Vagina (tissue), 2 donors: ENCODE data around the gene GALNT3. TPM values are rescaled to one million over a fixed set of nuclear protein-coding genes. Genes with fewer than 3 reads are reported as not detected.

Experiments used
- DNase-seq, 2 donors: peaks; one replicate each; pipeline ENCODE4 v3.0.0-alpha.2; 2017; ENCODE audit errors: extremely low spot score in 2 of 2
- H3K27ac ChIP-seq: fragments of 200-600 bp; sonication (generic); one replicate; pipeline ENCODE4 v1.5.1; 2019
- H3K27me3 ChIP-seq: fragments of 200-600 bp; sonication (generic); one replicate; pipeline ENCODE4 v1.5.1; 2019
- H3K36me3 ChIP-seq, 2 donors: fragments of 200-600 bp; sonication (generic); one replicate each; pipeline ENCODE4 v1.5.1; 2017 to 2019
- H3K4me1 ChIP-seq: fragments of 200-600 bp; sonication (generic); one replicate; pipeline ENCODE4 v1.5.1; 2019
- H3K4me3 ChIP-seq, 2 donors: fragments of 200-600 bp; sonication (generic); 1 replicate in 1 of 2; 2 replicates in 1 of 2; pipeline ENCODE4 v1.5.1; 2016 to 2019
- H3K9me3 ChIP-seq: fragments of 200-600 bp; sonication (generic); one replicate; pipeline ENCODE4 v1.5.1; 2019
- POLR2A ChIP-seq, 2 donors: fragments of 450-650 bp; IDR thresholded peaks; one replicate each; pipeline ENCODE4 v1.6.1; 2017; ENCODE audit warnings: antibody characterized with exemption in 2 of 2, mild to moderate bottlenecking in 2 of 2, moderate library complexity in 2 of 2
- POLR2AphosphoS5 ChIP-seq, 2 donors: sonication (generic); formaldehyde crosslinking; IDR thresholded peaks; one replicate each; pipeline ENCODE4 v1.9.0; 2017; ENCODE audit warnings: antibody characterized with exemption in 2 of 2, mild to moderate bottlenecking in 2 of 2, low read depth in 1 of 2; ENCODE audit not compliant: insufficient read depth in 1 of 2
- intact Hi-C: fragments of 100-400 bp; cut with DNase I; formaldehyde crosslinking; loops from one replicate; pipeline ENCODE4 v1.15.1; 2023
- total RNA-seq: library from RNA; depleted of rRNA; stranded (reverse); fragments of >200 nt; gene quantifications from one replicate; pipeline ENCODE4 v1.2.3, GENCODE V29; 2016
- TF ChIP-seq, protein P1 (sequence below), 3 experiments: fragments of 450-650 bp in 2 of 3; fragments of 200-600 bp in 1 of 3; sonication (generic) in 1 of 3; IDR thresholded peaks; one replicate each; pipeline ENCODE4 v1.5.1; 2017 to 2019; ENCODE audit warnings: antibody characterized with exemption in 3 of 3, mild to moderate bottlenecking in 2 of 3, moderate library complexity in 2 of 3

The GALNT3 gene
- total RNA-seq, 1 donor from 2014 or later = 7.4 TPM

DNA sequence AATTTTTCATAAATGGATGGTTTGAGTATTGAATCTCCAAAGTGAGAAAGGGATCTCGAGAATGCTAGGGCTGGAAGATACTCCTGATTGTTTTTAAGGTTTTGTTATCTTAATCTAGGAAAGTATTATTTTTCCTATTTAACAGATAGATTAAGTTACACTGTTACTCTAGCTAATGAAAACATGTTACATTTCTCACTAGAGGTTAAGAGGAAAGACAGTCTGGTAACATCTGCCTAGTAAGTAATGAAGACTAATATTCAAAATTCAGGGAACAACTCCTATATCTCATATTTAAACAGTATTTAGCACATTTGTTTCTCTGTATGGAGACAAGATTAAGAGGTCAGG is 2.0 kb downstream of the GALNT3 start:
- Histone ChIP-seq H3K9me3 (no peaks in the 10 kb centered on the region), H3K27ac (no peak overlapping the region), H3K27me3 (no peaks in the 10 kb centered on the region), H3K4me3 (no peak overlapping the region), H3K4me1 (peaks cover 11% of the 10 kb centered on the region), H3K36me3 (no peaks in the 10 kb centered on the region)
- TF ChIP-seq, protein P1, sequence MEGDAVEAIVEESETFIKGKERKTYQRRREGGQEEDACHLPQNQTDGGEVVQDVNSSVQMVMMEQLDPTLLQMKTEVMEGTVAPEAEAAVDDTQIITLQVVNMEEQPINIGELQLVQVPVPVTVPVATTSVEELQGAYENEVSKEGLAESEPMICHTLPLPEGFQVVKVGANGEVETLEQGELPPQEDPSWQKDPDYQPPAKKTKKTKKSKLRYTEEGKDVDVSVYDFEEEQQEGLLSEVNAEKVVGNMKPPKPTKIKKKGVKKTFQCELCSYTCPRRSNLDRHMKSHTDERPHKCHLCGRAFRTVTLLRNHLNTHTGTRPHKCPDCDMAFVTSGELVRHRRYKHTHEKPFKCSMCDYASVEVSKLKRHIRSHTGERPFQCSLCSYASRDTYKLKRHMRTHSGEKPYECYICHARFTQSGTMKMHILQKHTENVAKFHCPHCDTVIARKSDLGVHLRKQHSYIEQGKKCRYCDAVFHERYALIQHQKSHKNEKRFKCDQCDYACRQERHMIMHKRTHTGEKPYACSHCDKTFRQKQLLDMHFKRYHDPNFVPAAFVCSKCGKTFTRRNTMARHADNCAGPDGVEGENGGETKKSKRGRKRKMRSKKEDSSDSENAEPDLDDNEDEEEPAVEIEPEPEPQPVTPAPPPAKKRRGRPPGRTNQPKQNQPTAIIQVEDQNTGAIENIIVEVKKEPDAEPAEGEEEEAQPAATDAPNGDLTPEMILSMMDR (IDR thresholded peaks at IDR 0.05) = no peak
- TF ChIP-seq POLR2A (IDR thresholded peaks at IDR 0.05) (no peak), POLR2AphosphoS5 (IDR thresholded peaks at IDR 0.05; ENCODE audit: insufficient read depth in 1 of 2, low read depth in 1 of 2) (no peak)
- intact Hi-C loops = no loop called here
- DNase-seq = no peak

DNA sequence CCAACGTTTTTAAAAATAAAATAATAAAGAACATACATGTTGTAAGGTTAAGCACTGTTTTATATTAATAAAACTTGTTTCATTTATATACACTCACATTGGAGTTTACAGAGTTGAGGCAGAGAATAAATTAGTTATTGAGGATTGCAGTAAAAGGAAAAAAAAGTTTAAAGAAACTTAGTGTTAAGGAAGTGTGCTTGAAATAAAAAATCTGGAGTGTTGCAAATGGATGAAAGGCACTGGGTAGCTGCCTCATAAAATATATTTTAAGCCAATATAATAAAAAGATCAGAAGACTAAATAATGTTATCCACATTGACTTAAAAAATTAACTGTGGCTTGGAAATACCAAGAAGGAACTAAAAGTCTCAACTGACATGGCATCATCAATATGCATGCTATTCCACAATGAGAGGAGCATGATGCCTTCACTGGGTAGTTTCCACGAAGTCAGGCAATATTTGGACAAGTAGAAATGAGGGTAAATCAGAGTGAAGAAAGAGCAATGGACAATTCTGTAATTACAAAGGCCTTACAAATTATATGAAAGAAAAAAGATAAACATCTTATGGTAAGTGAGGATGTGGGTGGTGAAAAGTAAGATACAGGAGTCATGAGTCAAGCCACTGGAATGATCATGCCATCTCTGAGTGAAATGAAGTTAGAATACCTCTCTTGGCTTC is 2.5 kb downstream of the GALNT3 start:
- intact Hi-C loops = no loop called here
- H3K9me3 ChIP-seq = no peaks in the 10 kb centered on the region
- TF ChIP-seq POLR2A (IDR thresholded peaks at IDR 0.05) (no peak), POLR2AphosphoS5 (IDR thresholded peaks at IDR 0.05; ENCODE audit: insufficient read depth in 1 of 2, low read depth in 1 of 2) (no peak)
- no peak overlapping the region for H3K27ac ChIP-seq
- peaks cover 11% of the 10 kb centered on the region for H3K4me1 ChIP-seq
- H3K4me3 ChIP-seq = no peak overlapping the region
- H3K36me3 ChIP-seq = no peaks in the 10 kb centered on the region
- H3K27me3 ChIP-seq = no peaks in the 10 kb centered on the region
- no peak for DNase-seq

DNA sequence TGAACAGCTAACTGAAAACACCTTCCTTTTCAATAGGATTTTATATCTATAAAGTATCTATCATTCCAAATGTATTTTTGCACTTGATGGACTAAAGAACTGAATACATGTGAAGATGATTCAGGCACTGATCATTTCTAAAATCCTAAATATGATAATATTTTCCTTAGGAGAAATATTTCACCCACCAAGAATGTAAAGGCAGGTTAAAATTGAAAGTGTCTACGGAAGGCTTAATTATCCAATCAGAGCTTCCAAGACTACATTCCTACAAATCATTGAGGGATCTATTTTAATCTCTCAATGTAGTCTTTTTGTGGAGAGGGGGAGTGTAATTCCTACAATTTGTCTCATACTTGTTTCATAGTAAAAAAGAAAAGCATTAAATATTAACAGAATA is 3.6 kb downstream of the GALNT3 start:
- Histone ChIP-seq H3K27ac (no peak overlapping the region), H3K27me3 (no peaks in the 10 kb centered on the region), H3K4me1 (peaks cover 11% of the 10 kb centered on the region), H3K36me3 (no peaks in the 10 kb centered on the region), H3K4me3 (no peak overlapping the region), H3K9me3 (no peaks in the 10 kb centered on the region)
- TF ChIP-seq, protein P1 (IDR thresholded peaks at IDR 0.05) = no peak
- no peak for TF ChIP-seq POLR2AphosphoS5 (IDR thresholded peaks at IDR 0.05; ENCODE audit: insufficient read depth in 1 of 2, low read depth in 1 of 2)
- no peak for TF ChIP-seq POLR2A (IDR thresholded peaks at IDR 0.05)
- intact Hi-C loops = no loop called here
- no peak for DNase-seq

DNA sequence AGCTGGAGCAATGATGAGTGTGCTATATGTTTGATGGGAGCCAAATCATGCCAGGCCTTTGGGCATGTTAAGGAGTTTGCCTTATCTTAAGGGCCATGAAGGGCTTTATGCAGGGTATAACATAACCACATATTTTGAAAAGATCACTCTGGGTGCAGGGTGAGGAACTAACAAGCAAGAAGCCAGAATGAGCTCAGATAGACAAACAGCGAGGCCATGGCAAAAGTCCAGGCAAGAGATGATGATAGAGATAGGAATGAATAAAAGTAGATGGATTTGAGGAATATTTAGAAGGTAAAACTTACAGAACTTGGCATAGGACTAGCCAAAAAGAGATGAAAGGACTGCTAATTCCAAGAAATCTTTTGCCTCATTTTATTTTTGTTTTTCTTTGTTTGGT is 6.7 kb downstream of the GALNT3 start:
- Histone ChIP-seq H3K9me3 (no peaks in the 10 kb centered on the region), H3K4me3 (no peak overlapping the region), H3K27me3 (no peaks in the 10 kb centered on the region), H3K36me3 (no peaks in the 10 kb centered on the region), H3K4me1 (no peaks in the 10 kb centered on the region), H3K27ac (no peak overlapping the region)
- no peak for DNase-seq
- TF ChIP-seq, protein P1 (IDR thresholded peaks at IDR 0.05) = no peak
- TF ChIP-seq POLR2AphosphoS5 (IDR thresholded peaks at IDR 0.05; ENCODE audit: insufficient read depth in 1 of 2, low read depth in 1 of 2) (no peak), POLR2A (IDR thresholded peaks at IDR 0.05) (no peak)
- intact Hi-C loops = no loop called here

DNA sequence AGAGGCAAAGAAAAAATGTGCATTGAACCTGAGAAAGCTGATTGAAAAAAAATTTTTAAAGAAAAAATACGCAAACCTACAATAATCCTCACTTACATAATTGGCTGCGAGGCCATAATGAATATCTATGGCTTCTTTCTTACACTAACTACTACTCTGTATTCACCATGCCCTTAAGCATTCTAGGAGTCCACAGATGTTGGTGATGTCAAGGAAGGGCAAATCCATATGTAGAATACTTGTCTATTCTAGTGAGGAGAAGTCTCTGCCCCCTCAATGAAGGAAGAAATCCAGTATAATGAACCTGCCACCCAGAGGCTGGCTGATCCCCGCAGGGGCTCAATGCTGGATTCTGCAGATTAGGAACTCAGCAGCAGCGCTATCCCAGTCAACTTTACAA is 14.3 kb downstream of the GALNT3 start:
- TF ChIP-seq POLR2AphosphoS5 (IDR thresholded peaks at IDR 0.05; ENCODE audit: insufficient read depth in 1 of 2, low read depth in 1 of 2) = no peak
- TF ChIP-seq POLR2A (IDR thresholded peaks at IDR 0.05) = no peak
- TF ChIP-seq, protein P1 (IDR thresholded peaks at IDR 0.05) = no peak
- Histone ChIP-seq H3K4me3 (no peak overlapping the region), H3K4me1 (peaks cover 6% of the 10 kb centered on the region), H3K36me3 (no peaks in the 10 kb centered on the region), H3K27me3 (no peaks in the 10 kb centered on the region), H3K27ac (no peak overlapping the region), H3K9me3 (no peaks in the 10 kb centered on the region)
- intact Hi-C loops = no loop called here
- DNase-seq = no peak
